Choroid plexus epithelial cell (primary cell): ENCODE results near the gene RCVRN.
A peak's percentile ranks its signal among the peaks of the same experiment; 100 is the strongest.

Experiments used
- DNase-seq: peaks from one replicate; pipeline ENCODE4 v3.0.0-alpha.2; 2010; ENCODE audit warnings: low read depth
- H3K4me3 ChIP-seq: 2 replicates; pipeline ENCODE4 v1.5.1; 2011; ENCODE audit warnings: low read depth, mild to moderate bottlenecking, control low read depth, low read length, moderate library complexity
- CTCF ChIP-seq: conservative IDR thresholded peaks from 2 replicates; pipeline ENCODE4 v1.5.1; 2011; ENCODE audit warnings: low read depth, mild to moderate bottlenecking, control low read depth, inconsistent platforms, low read length, moderate library complexity

The RCVRN gene

GRCh38 chr17:9893411-9894012, 11.6 kb downstream of the RCVRN start:
- TF ChIP-seq CTCF, result no peak
- H3K4me3 ChIP-seq, result no peak overlapping the region
- DNase-seq, result peak; percentile 45

GRCh38 chr17:9890124-9890523, 14.9 kb downstream of the RCVRN start:
- no peak overlapping the region for H3K4me3 ChIP-seq
- peak; percentile 46 for DNase-seq
- TF ChIP-seq CTCF, result peak; percentile 80

GRCh38 chr17:9887508-9887907, 17.6 kb downstream of the RCVRN start:
- no peak overlapping the region for H3K4me3 ChIP-seq
- DNase-seq, result no peak
- no peak for TF ChIP-seq CTCF

- DNase-seq, result no peak
- no peak overlapping the region for H3K4me3 ChIP-seq
- TF ChIP-seq CTCF, result no peak
These were observed 18.7 kb downstream of the RCVRN start for GRCh38 chr17:9886141-9886930.

GRCh38 chr17:9883451-9883850, 21.6 kb downstream of the RCVRN start:
- DNase-seq, result no peak
- no peak for TF ChIP-seq CTCF
- no peak overlapping the region for H3K4me3 ChIP-seq

- DNase-seq, result peak; percentile 37
- TF ChIP-seq CTCF, result no peak
- H3K4me3 ChIP-seq, result no peak overlapping the region
These were observed 24.5 kb downstream of the RCVRN start for GRCh38 chr17:9880582-9880999.
